G401 (cell line): ENCODE results near the gene CHD5. TPM values are rescaled to one million over a fixed set of nuclear protein-coding genes. Genes with fewer than 3 reads are reported as not detected.
"Not testable (repeated sequence)": the region's sequence is repeated elsewhere in the genome, so short reads cannot be mapped to it uniquely, and the experiment has no call there.

Experiments used
- DNase-seq: peaks from one replicate; pipeline ENCODE4 v3.0.0-alpha.2; 2015; ENCODE audit warnings: low spot score
- in situ Hi-C: cut with HindIII; loops from 2 replicates; pipeline ENCODE4 v1.10.0; 2016; ENCODE audit warnings: low sequenced_read_pairs, mixed read lengths
- total RNA-seq: library from RNA; depleted of rRNA; stranded (reverse); fragments of >200 nt; shearing (Covaris generic); gene quantifications from 2 replicates; pipeline ENCODE4 v1.2.3, GENCODE V29; 2014; rRNA removed

The CHD5 gene
- total RNA-seq: 12.0 and 13.5 TPM in 2 replicates

GRCh38 chr1:6180268-6180706, at the start of gene CHD5:
Gene CHD5 (minus strand): TSS chr1:6180321. CDS start chr1:6180023, 298 bp downstream.
- peak; percentile 70 for DNase-seq
- in situ Hi-C loops: no loop called here

- in situ Hi-C loops: no loop called here
- no peak for DNase-seq
Measured at GRCh38 chr1:6225651-6226050, 45.5 kb upstream of the CHD5 start.

- no peak for DNase-seq
- in situ Hi-C loops: no loop called here
Measured at GRCh38 chr1:6224718-6225117, 44.6 kb upstream of the CHD5 start.

GRCh38 chr1:6223617-6224016, 43.5 kb upstream of the CHD5 start:
- DNase-seq: no peak
- in situ Hi-C loops: no loop called here

GRCh38 chr1:6222636-6223035, 42.5 kb upstream of the CHD5 start:
- no peak for DNase-seq
- in situ Hi-C loops: no loop called here

GRCh38 chr1:6221210-6221784, 41.2 kb upstream of the CHD5 start:
- DNase-seq: no peak
- in situ Hi-C loops: no loop called here

GRCh38 chr1:6220236-6220635, 40.1 kb upstream of the CHD5 start:
- in situ Hi-C loops: no loop called here
- DNase-seq: no peak

- in situ Hi-C loops: not testable (repeated sequence)
Measured at GRCh38 chr1:6219641-6220040, 39.5 kb upstream of the CHD5 start.

GRCh38 chr1:6218375-6219164, 38.4 kb upstream of the CHD5 start:
- in situ Hi-C loops: no loop called here
- DNase-seq: no peak

More at GRCh38 chr1:6219641-6220040, 39.5 kb upstream of the CHD5 start:
- not testable (repeated sequence) for DNase-seq

- no peak for DNase-seq
- in situ Hi-C loops: no loop called here
Measured at GRCh38 chr1:6212193-6212959, 32.3 kb upstream of the CHD5 start.

- in situ Hi-C loops: no loop called here
- no peak for DNase-seq
Measured at GRCh38 chr1:6211731-6212130, 31.6 kb upstream of the CHD5 start.

GRCh38 chr1:6210591-6211355, 30.7 kb upstream of the CHD5 start:
- no peak for DNase-seq
- in situ Hi-C loops: no loop called here

- in situ Hi-C loops: no loop called here
- DNase-seq: no peak
Measured at GRCh38 chr1:6209661-6210580, 29.8 kb upstream of the CHD5 start.

- in situ Hi-C loops: no loop called here
- peak; percentile 57 for DNase-seq
Measured at GRCh38 chr1:6208723-6209660, 28.9 kb upstream of the CHD5 start.

- peak; percentile 49 for DNase-seq
- in situ Hi-C loops: no loop called here
Measured at GRCh38 chr1:6207921-6208320, 27.8 kb upstream of the CHD5 start.

GRCh38 chr1:6207075-6207885, 27.2 kb upstream of the CHD5 start:
- in situ Hi-C loops: no loop called here
- no peak for DNase-seq

- no peak for DNase-seq
- in situ Hi-C loops: no loop called here
Measured at GRCh38 chr1:6206520-6206855, 26.4 kb upstream of the CHD5 start.
